ENCODE data around the gene DNAJA1. TPM values are rescaled to one million over a fixed set of nuclear protein-coding genes. Genes with fewer than 3 reads are reported as not detected.

Gene DNAJA1
- total RNA-seq, 1 experiment from 2014 or later: 117 TPM

DNA sequence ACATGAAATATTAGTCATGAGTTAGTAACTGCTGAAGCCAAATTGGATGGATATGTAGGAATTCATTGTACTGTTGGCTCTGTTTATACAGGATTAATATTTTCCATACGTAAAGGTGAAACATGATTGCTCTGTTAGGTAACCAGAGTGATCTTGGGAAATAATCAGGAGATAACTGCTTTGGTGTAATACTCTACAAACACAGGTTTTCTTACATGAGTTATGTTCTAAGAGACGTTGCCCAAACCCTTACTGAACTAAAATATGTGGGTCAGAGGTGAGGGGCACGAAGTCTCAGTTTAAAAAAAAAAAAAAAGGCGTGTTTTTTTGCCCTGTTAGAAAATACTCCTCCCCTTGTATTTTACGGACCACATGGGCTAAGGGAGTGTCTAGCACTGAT, 7.8 kb downstream of the DNAJA1 start:
- no TSS peak for BruUV-seq (replicated peaks)
- no peak for DNase-seq (ENCODE audit: low read depth, low spot score)
- H3K9ac ChIP-seq (ENCODE audit: low read length): no peak overlapping the region
- no peak overlapping the region for H2AFZ ChIP-seq (ENCODE audit: low read depth, low read length, poor library complexity, severe bottlenecking)
- TF ChIP-seq ZFX (IDR thresholded peaks at IDR 0.05) (no peak), POLR2AphosphoS5 (IDR thresholded peaks at IDR 0.05; ENCODE audit: low read depth, low read length) (0 out of 2 replicates have a peak, but pooled peaks have one; percentile 11)
- no peak overlapping the region for H3K27ac ChIP-seq (ENCODE audit: low read depth, low read length)
- H3K79me2 ChIP-seq (ENCODE audit: insufficient read depth, low read length): peaks cover 98% of the 10 kb centered on the region
- H3K9me3 ChIP-seq (ENCODE audit: control insufficient read depth in 1 of 2, insufficient read depth in 1 of 2, low read depth in 1 of 2, low read length in 2 of 2): no peaks in the 10 kb centered on the region
- ChIA-PET POLR2A (no interaction called here), CTCF (no interaction called here), RAD21 (ENCODE audit: low non-redundant PET in 1 of 2, low total read pairs in 2 of 2, uncharacterized antibody in 2 of 2, unreplicated experiment in 2 of 2) (no interaction called here)
- no peak for ATAC-seq
- no peaks in the 10 kb centered on the region; a peak in 1 of 4 replicates for H3K4me1 ChIP-seq (ENCODE audit: control insufficient read depth in 1 of 2, insufficient read depth in 2 of 2, low read length in 2 of 2)
- H4K20me1 ChIP-seq (ENCODE audit: insufficient read depth): peaks cover 52% of the 10 kb centered on the region; the same call in 1 of the 2 replicates
- H3K27me3 ChIP-seq (ENCODE audit: insufficient read depth, low read length): no peaks in the 10 kb centered on the region
- H3K36me3 ChIP-seq (ENCODE audit: control insufficient read depth in 1 of 2, insufficient read depth in 2 of 2, low read length in 2 of 2): peaks cover 75 to 89% of the 10 kb centered on the region in 2 experiments
- H3K4me2 ChIP-seq (ENCODE audit: low read length): no peak overlapping the region
- no peaks in the 10 kb centered on the region for H3K9me2 ChIP-seq (ENCODE audit: insufficient read depth)
- no peak overlapping the region for H3K4me3 ChIP-seq (replicated peaks in 1 of 2; ENCODE audit: low read depth in 1 of 2, low read length in 2 of 2)
- intact Hi-C loops (cut with micrococcal nuclease): no loop called here

GRCh38 chr9:33040792-33041431, 15.8 kb downstream of the DNAJA1 start:
- no peak for ATAC-seq
- DNase-seq (ENCODE audit: low read depth, low spot score): no peak
- Histone ChIP-seq H3K4me3 (replicated peaks in 1 of 2; ENCODE audit: low read depth in 1 of 2, low read length in 2 of 2) (no peak overlapping the region), H3K9ac (ENCODE audit: low read length) (no peak overlapping the region), H3K27ac (ENCODE audit: low read depth, low read length) (no peak overlapping the region), H3K4me1 (ENCODE audit: control insufficient read depth in 1 of 2, insufficient read depth in 2 of 2, low read length in 2 of 2) (no peaks in the 10 kb centered on the region), H3K36me3 (ENCODE audit: control insufficient read depth in 1 of 2, insufficient read depth in 2 of 2, low read length in 2 of 2) (peaks cover 26% of the 10 kb centered on the region in 2 experiments; a peak in 3 of 4 replicates), H3K9me3 (ENCODE audit: control insufficient read depth in 1 of 2, insufficient read depth in 1 of 2, low read depth in 1 of 2, low read length in 2 of 2) (no peaks in the 10 kb centered on the region), H3K9me2 (ENCODE audit: insufficient read depth) (no peaks in the 10 kb centered on the region), H3K79me2 (ENCODE audit: insufficient read depth, low read length) (peaks cover 18% of the 10 kb centered on the region), H2AFZ (ENCODE audit: low read depth, low read length, poor library complexity, severe bottlenecking) (no peak overlapping the region), H3K27me3 (ENCODE audit: insufficient read depth, low read length) (no peaks in the 10 kb centered on the region), H3K4me2 (ENCODE audit: low read length) (no peak overlapping the region), H4K20me1 (ENCODE audit: insufficient read depth) (peaks cover 3% of the 10 kb centered on the region; the same call in 1 of the 2 replicates)
- ChIA-PET RAD21 (ENCODE audit: low non-redundant PET in 1 of 2, low total read pairs in 2 of 2, uncharacterized antibody in 2 of 2, unreplicated experiment in 2 of 2) (no interaction called here), CTCF (no interaction called here), POLR2A (interaction anchor here (0.7 to 5.6 kb wide), 2 partner anchors 15 to 823 kb away, joined by 4 to 43 read pairs; partner anchors contain the start of gene DNAJA1)
- intact Hi-C loops (cut with micrococcal nuclease): no loop called here
- no TSS peak for BruUV-seq (replicated peaks)
- TF ChIP-seq FOSL1 (IDR thresholded peaks at IDR 0.05; ENCODE audit: low read depth): no peak
- no peak for TF ChIP-seq RAD21 (IDR thresholded peaks at IDR 0.05; ENCODE audit: low read depth)
- no peak for TF ChIP-seq JUND (IDR thresholded peaks at IDR 0.05)
- no peak for TF ChIP-seq EZH2 (IDR thresholded peaks at IDR 0.05)
- TF ChIP-seq MAX (IDR thresholded peaks at IDR 0.05): no peak
- no peak for TF ChIP-seq CTCF (IDR thresholded peaks at IDR 0.05 in 2 of 3, conservative IDR thresholded peaks at IDR 0.05 in 1 of 3; ENCODE audit: borderline replicate concordance in 1 of 3, insufficient read depth in 1 of 3, low read depth in 2 of 3, low read length in 2 of 3)
- TF ChIP-seq EGR1 (IDR thresholded peaks at IDR 0.05; ENCODE audit: low read depth): no peak
- no peak for TF ChIP-seq TCF7L2 (IDR thresholded peaks at IDR 0.05; ENCODE audit: borderline replicate concordance, extremely low read depth, insufficient read depth, insufficient read length)
- no peak for TF ChIP-seq CEBPB (IDR thresholded peaks at IDR 0.05; ENCODE audit: low read depth)
- no peak for TF ChIP-seq POLR2A (IDR thresholded peaks at IDR 0.05; ENCODE audit: borderline replicate concordance, extremely low read depth, insufficient read depth, insufficient read length)
- TF ChIP-seq EZH2phosphoT487 (IDR thresholded peaks at IDR 0.05; ENCODE audit: borderline replicate concordance): no peak
- TF ChIP-seq ELF1 (IDR thresholded peaks at IDR 0.05; ENCODE audit: borderline replicate concordance, low read depth): no peak
- no peak; the same call in 1 of the 2 replicates for TF ChIP-seq POLR2AphosphoS5 (IDR thresholded peaks at IDR 0.05; ENCODE audit: low read depth, low read length)
